SU-DHL-6 (cell line): ENCODE data around the gene CASK.

ENCODE experiments used
- H2AFZ ChIP-seq: fragments of 200-600 bp; sonication (generic); 2 replicates; pipeline ENCODE4 v1.6.1; 2014; ENCODE audit warnings: low read depth, mild to moderate bottlenecking, moderate library complexity, mixed read lengths, antibody characterized with exemption, low read length; ENCODE audit not compliant: severe bottlenecking
- H3F3A ChIP-seq: fragments of 200-600 bp; shearing (Covaris generic); 2 replicates; pipeline ENCODE4 v1.6.0; 2016; ENCODE audit warnings: antibody characterized with exemption, mild to moderate bottlenecking; ENCODE audit not compliant: insufficient read depth
- H3K27ac ChIP-seq: fragments of 200-600 bp; sonication (generic); 2 replicates; pipeline ENCODE4 v1.5.1; 2016; ENCODE audit warnings: low read depth, mild to moderate bottlenecking, low read length, moderate library complexity, mixed read lengths
- H3K27me3 ChIP-seq: fragments of 200-600 bp; sonication (generic), shearing (Covaris generic); 2 replicates; pipeline ENCODE4 v1.6.0; 2014; ENCODE audit warnings: mild to moderate bottlenecking, low read length
- H3K36me3 ChIP-seq: fragments of 200-600 bp; sonication (generic); 2 replicates; pipeline ENCODE4 v1.6.1; 2014; ENCODE audit warnings: mild to moderate bottlenecking, low read length, mixed read lengths
- H3K4me2 ChIP-seq: fragments of 300-600, 200-600 bp; shearing (Covaris generic), sonication (generic); 2 replicates; pipeline ENCODE4 v1.6.0; 2014; ENCODE audit warnings: low read length, low read depth, mild to moderate bottlenecking; ENCODE audit not compliant: poor library complexity, severe bottlenecking
- H3K4me3 ChIP-seq: fragments of 200-600 bp; sonication (generic); 2 replicates; pipeline ENCODE4 v1.5.1; 2014; ENCODE audit warnings: antibody characterized with exemption, low read length, mild to moderate bottlenecking, mixed read lengths; ENCODE audit not compliant: insufficient read depth, poor library complexity, severe bottlenecking
- H3K79me2 ChIP-seq: fragments of 200-600 bp; sonication (generic); 2 replicates; pipeline ENCODE4 v1.6.1; 2014; ENCODE audit warnings: mild to moderate bottlenecking, low read length, moderate library complexity; ENCODE audit not compliant: insufficient read depth
- H3K9ac ChIP-seq: fragments of 200-600 bp; sonication (generic); 2 replicates; pipeline ENCODE4 v1.7.0; 2014; ENCODE audit warnings: mild to moderate bottlenecking, low read length
- H3K9me2 ChIP-seq: fragments of 200-600 bp; sonication (generic); replicated peaks from 2 replicates; pipeline ENCODE4 v1.6.1; 2014; ENCODE audit warnings: low read length; ENCODE audit not compliant: insufficient read depth
- H3K9me3 ChIP-seq: fragments of 200-600 bp; sonication (generic); 2 replicates; pipeline ENCODE4 v1.6.1; 2014; ENCODE audit warnings: low read length, mixed read lengths; ENCODE audit not compliant: insufficient read depth
- H4K20me1 ChIP-seq: fragments of 200-600 bp; sonication (generic); 2 replicates; pipeline ENCODE4 v1.6.1; 2014; ENCODE audit warnings: low read depth, mild to moderate bottlenecking, antibody characterized with exemption, low read length, moderate library complexity, mixed read lengths
- EZH2phosphoT487 ChIP-seq: fragments of 200-600 bp; sonication (generic), shearing (Covaris generic); conservative IDR thresholded peaks from 2 replicates; pipeline ENCODE4 v1.6.1; 2018; ENCODE audit warnings: mild to moderate bottlenecking, antibody characterized with exemption, low read length, moderate library complexity, mixed read lengths
- TF ChIP-seq, protein P1 (sequence below): fragments of 200-600 bp; sonication (generic); IDR thresholded peaks from one replicate; pipeline ENCODE4 v1.5.1; 2017; ENCODE audit warnings: antibody characterized with exemption, mild to moderate bottlenecking, low read length, moderate library complexity; ENCODE audit not compliant: insufficient read depth, poor library complexity, severe bottlenecking

CASK gene

GRCh38 chrX:41499195-41499594, 424.2 kb downstream of the CASK start:
- Histone ChIP-seq H3K9me2 (no peaks in the 10 kb centered on the region), H4K20me1 (no peaks in the 10 kb centered on the region), H3K27me3 (no peaks in the 10 kb centered on the region), H3K9ac (no peak overlapping the region), H2AFZ (no peak overlapping the region), H3K79me2 (no peaks in the 10 kb centered on the region), H3F3A (no peaks in the 10 kb centered on the region), H3K36me3 (no peaks in the 10 kb centered on the region), H3K4me3 (no peak overlapping the region), H3K27ac (no peak overlapping the region), H3K9me3 (no peaks in the 10 kb centered on the region), H3K4me2 (no peak overlapping the region)
- TF ChIP-seq, protein P1, sequence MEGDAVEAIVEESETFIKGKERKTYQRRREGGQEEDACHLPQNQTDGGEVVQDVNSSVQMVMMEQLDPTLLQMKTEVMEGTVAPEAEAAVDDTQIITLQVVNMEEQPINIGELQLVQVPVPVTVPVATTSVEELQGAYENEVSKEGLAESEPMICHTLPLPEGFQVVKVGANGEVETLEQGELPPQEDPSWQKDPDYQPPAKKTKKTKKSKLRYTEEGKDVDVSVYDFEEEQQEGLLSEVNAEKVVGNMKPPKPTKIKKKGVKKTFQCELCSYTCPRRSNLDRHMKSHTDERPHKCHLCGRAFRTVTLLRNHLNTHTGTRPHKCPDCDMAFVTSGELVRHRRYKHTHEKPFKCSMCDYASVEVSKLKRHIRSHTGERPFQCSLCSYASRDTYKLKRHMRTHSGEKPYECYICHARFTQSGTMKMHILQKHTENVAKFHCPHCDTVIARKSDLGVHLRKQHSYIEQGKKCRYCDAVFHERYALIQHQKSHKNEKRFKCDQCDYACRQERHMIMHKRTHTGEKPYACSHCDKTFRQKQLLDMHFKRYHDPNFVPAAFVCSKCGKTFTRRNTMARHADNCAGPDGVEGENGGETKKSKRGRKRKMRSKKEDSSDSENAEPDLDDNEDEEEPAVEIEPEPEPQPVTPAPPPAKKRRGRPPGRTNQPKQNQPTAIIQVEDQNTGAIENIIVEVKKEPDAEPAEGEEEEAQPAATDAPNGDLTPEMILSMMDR: no peak
- no peak for TF ChIP-seq EZH2phosphoT487

- Histone ChIP-seq H3K79me2 (no peaks in the 10 kb centered on the region), H2AFZ (no peak overlapping the region), H3K27me3 (no peaks in the 10 kb centered on the region), H3K9me2 (no peaks in the 10 kb centered on the region), H3K36me3 (no peaks in the 10 kb centered on the region), H4K20me1 (no peaks in the 10 kb centered on the region), H3K9me3 (no peaks in the 10 kb centered on the region), H3K27ac (no peak overlapping the region), H3K4me2 (no peak overlapping the region), H3K9ac (no peak overlapping the region), H3K4me3 (no peak overlapping the region), H3F3A (no peaks in the 10 kb centered on the region)
- TF ChIP-seq EZH2phosphoT487: no peak
- TF ChIP-seq, protein P1: no peak
These were observed 431.9 kb downstream of the CASK start for GRCh38 chrX:41491267-41492004.

DNA sequence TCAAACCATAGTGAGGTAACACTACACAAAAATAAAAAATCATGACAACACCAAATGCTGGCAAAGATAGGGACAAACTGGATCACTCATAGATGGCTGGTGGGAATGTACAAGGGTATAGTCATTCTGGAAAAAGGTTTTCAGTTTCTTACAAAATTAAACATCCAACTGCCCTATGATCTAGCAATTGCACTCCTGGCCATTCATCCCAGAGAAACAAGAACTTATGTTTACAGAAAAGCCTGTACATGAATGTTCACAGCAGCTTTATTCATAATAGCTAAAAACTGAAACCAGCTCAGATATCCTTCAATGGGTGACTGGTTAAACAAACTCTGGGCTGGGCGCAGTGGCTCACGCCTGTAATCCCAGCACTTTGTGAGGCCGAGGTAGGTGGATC, 432.9 kb downstream of the CASK start:
- Histone ChIP-seq H3K9me2 (no peaks in the 10 kb centered on the region), H3K9ac (no peak overlapping the region), H3F3A (no peaks in the 10 kb centered on the region), H2AFZ (no peak overlapping the region), H3K9me3 (no peaks in the 10 kb centered on the region), H3K4me2 (no peak overlapping the region), H3K79me2 (no peaks in the 10 kb centered on the region), H4K20me1 (no peaks in the 10 kb centered on the region), H3K4me3 (no peak overlapping the region), H3K27ac (no peak overlapping the region), H3K27me3 (no peaks in the 10 kb centered on the region), H3K36me3 (no peaks in the 10 kb centered on the region)
- TF ChIP-seq, protein P1: no peak
- TF ChIP-seq EZH2phosphoT487: no peak
